Measurements from ENCODE around the gene EGFR.

Gene EGFR

GRCh38 chr7:55134359-55134725 lies 115.5 kb downstream of the EGFR start:
- H4K91ac ChIP-seq (ENCODE audit: low read depth, low read length, poor library complexity): no peak overlapping the region
- H2AFZ ChIP-seq (ENCODE audit: low read length): no peak overlapping the region
- DNase-seq (ENCODE audit: low spot score): no peak
- no peak overlapping the region for H2BK15ac ChIP-seq (ENCODE audit: low read length)
- H3K9ac ChIP-seq (ENCODE audit: low read depth, low read length, poor library complexity): no peak overlapping the region
- H3K27ac ChIP-seq (replicated peaks; ENCODE audit: low read length): no peak overlapping the region
- H3K36me3 ChIP-seq (replicated peaks in 1 of 2; ENCODE audit: control insufficient read depth in 2 of 2, insufficient read depth in 2 of 2, low read length in 2 of 2): no peaks in the 10 kb centered on the region
- no peak overlapping the region for H3K4ac ChIP-seq (ENCODE audit: low read length)
- no peak overlapping the region for H2AK5ac ChIP-seq (ENCODE audit: low read depth, low read length)
- H3K14ac ChIP-seq (ENCODE audit: low read length): no peak overlapping the region
- H3K4me1 ChIP-seq (ENCODE audit: control insufficient read depth in 2 of 2, insufficient read depth in 1 of 2, low read depth in 1 of 2, low read length in 2 of 2): peaks cover 23 to 30% of the 10 kb centered on the region in 2 donors
- WGBS, 2 donors (ENCODE audit: extremely low coverage in 2 of 2, insufficient read length in 2 of 2, insufficient replicate concordance in 1 of 2): no CpG with 5 or more reads among the region's 4 CpGs
- no peaks in the 10 kb centered on the region for H3K79me1 ChIP-seq (ENCODE audit: low read depth, low read length)
- H3K18ac ChIP-seq (ENCODE audit: low read length): no peak overlapping the region
- H3K4me3 ChIP-seq (ENCODE audit: low read length in 2 of 2): no peak overlapping the region
- no peak overlapping the region for H2BK120ac ChIP-seq (ENCODE audit: low read depth, low read length)
- H2BK12ac ChIP-seq (ENCODE audit: low read length): no peak overlapping the region
- peaks cover 0 to 5% of the 10 kb centered on the region in 2 donors for H3K9me3 ChIP-seq (replicated peaks in 1 of 2; ENCODE audit: control insufficient read depth in 2 of 2, insufficient read depth in 1 of 2, low read depth in 1 of 2, low read length in 2 of 2)
- H3K23ac ChIP-seq (ENCODE audit: low read depth, low read length, poor library complexity): no peak overlapping the region
- H2BK5ac ChIP-seq (ENCODE audit: low read length): no peak overlapping the region
- no peak overlapping the region for H4K8ac ChIP-seq (ENCODE audit: low read depth, low read length)
- no peaks in the 10 kb centered on the region for H3K27me3 ChIP-seq (ENCODE audit: control insufficient read depth in 3 of 3, insufficient read depth in 3 of 3, low read depth in 1 of 3, low read length in 3 of 3)
- H3K4me2 ChIP-seq (ENCODE audit: insufficient read depth, low read length, poor library complexity, severe bottlenecking): no peak overlapping the region

GRCh38 chr7:55134786-55135185 lies 116.0 kb downstream of the EGFR start:
- Histone ChIP-seq H4K91ac (ENCODE audit: low read depth, low read length, poor library complexity) (no peak overlapping the region), H3K9me3 (replicated peaks in 1 of 2; ENCODE audit: control insufficient read depth in 2 of 2, insufficient read depth in 1 of 2, low read depth in 1 of 2, low read length in 2 of 2) (peaks cover 0 to 5% of the 10 kb centered on the region in 2 donors), H2AK5ac (ENCODE audit: low read depth, low read length) (no peak overlapping the region), H3K4me1 (ENCODE audit: control insufficient read depth in 2 of 2, insufficient read depth in 1 of 2, low read depth in 1 of 2, low read length in 2 of 2) (peaks cover 21 to 26% of the 10 kb centered on the region in 2 donors), H3K18ac (ENCODE audit: low read length) (no peak overlapping the region), H4K8ac (ENCODE audit: low read depth, low read length) (no peak overlapping the region), H2AFZ (ENCODE audit: low read length) (no peak overlapping the region), H2BK15ac (ENCODE audit: low read length) (no peak overlapping the region), H3K27me3 (ENCODE audit: control insufficient read depth in 3 of 3, insufficient read depth in 3 of 3, low read depth in 1 of 3, low read length in 3 of 3) (no peaks in the 10 kb centered on the region), H3K4me2 (ENCODE audit: insufficient read depth, low read length, poor library complexity, severe bottlenecking) (no peak overlapping the region), H2BK12ac (ENCODE audit: low read length) (no peak overlapping the region), H3K9ac (ENCODE audit: low read depth, low read length, poor library complexity) (no peak overlapping the region), H2BK120ac (ENCODE audit: low read depth, low read length) (no peak overlapping the region), H3K36me3 (replicated peaks in 1 of 2; ENCODE audit: control insufficient read depth in 2 of 2, insufficient read depth in 2 of 2, low read length in 2 of 2) (no peaks in the 10 kb centered on the region), H3K4me3 (ENCODE audit: low read length in 2 of 2) (no peak overlapping the region), H2BK5ac (ENCODE audit: low read length) (no peak overlapping the region), H3K14ac (ENCODE audit: low read length) (no peak overlapping the region), H3K27ac (replicated peaks; ENCODE audit: low read length) (no peak overlapping the region), H3K79me1 (ENCODE audit: low read depth, low read length) (no peaks in the 10 kb centered on the region), H3K23ac (ENCODE audit: low read depth, low read length, poor library complexity) (no peak overlapping the region), H3K4ac (ENCODE audit: low read length) (no peak overlapping the region)
- DNase-seq (ENCODE audit: low spot score): no peak
- WGBS, 2 donors (ENCODE audit: extremely low coverage in 2 of 2, insufficient read length in 2 of 2, insufficient replicate concordance in 1 of 2): no CpG with 5 or more reads among the region's 2 CpGs

GRCh38 chr7:55135462-55135861 lies 116.6 kb downstream of the EGFR start:
- no peak overlapping the region for H4K8ac ChIP-seq (ENCODE audit: low read depth, low read length)
- H2BK120ac ChIP-seq (ENCODE audit: low read depth, low read length): no peak overlapping the region
- peaks cover 16 to 19% of the 10 kb centered on the region in 2 donors for H3K4me1 ChIP-seq (ENCODE audit: control insufficient read depth in 2 of 2, insufficient read depth in 1 of 2, low read depth in 1 of 2, low read length in 2 of 2)
- H3K14ac ChIP-seq (ENCODE audit: low read length): no peak overlapping the region
- no peak overlapping the region for H2BK5ac ChIP-seq (ENCODE audit: low read length)
- no peaks in the 10 kb centered on the region for H3K27me3 ChIP-seq (ENCODE audit: control insufficient read depth in 3 of 3, insufficient read depth in 3 of 3, low read depth in 1 of 3, low read length in 3 of 3)
- H2BK12ac ChIP-seq (ENCODE audit: low read length): no peak overlapping the region
- no peaks in the 10 kb centered on the region for H3K79me1 ChIP-seq (ENCODE audit: low read depth, low read length)
- no peak overlapping the region for H3K9ac ChIP-seq (ENCODE audit: low read depth, low read length, poor library complexity)
- no peaks in the 10 kb centered on the region for H3K36me3 ChIP-seq (replicated peaks in 1 of 2; ENCODE audit: control insufficient read depth in 2 of 2, insufficient read depth in 2 of 2, low read length in 2 of 2)
- H2AK5ac ChIP-seq (ENCODE audit: low read depth, low read length): no peak overlapping the region
- peaks cover 0 to 5% of the 10 kb centered on the region in 2 donors for H3K9me3 ChIP-seq (replicated peaks in 1 of 2; ENCODE audit: control insufficient read depth in 2 of 2, insufficient read depth in 1 of 2, low read depth in 1 of 2, low read length in 2 of 2)
- no peak overlapping the region for H3K4ac ChIP-seq (ENCODE audit: low read length)
- no peak overlapping the region for H3K27ac ChIP-seq (replicated peaks; ENCODE audit: low read length)
- H3K4me3 ChIP-seq (ENCODE audit: low read length in 2 of 2): no peak overlapping the region
- no peak overlapping the region for H4K91ac ChIP-seq (ENCODE audit: low read depth, low read length, poor library complexity)
- H3K23ac ChIP-seq (ENCODE audit: low read depth, low read length, poor library complexity): no peak overlapping the region
- no peak overlapping the region for H2AFZ ChIP-seq (ENCODE audit: low read length)
- DNase-seq (ENCODE audit: low spot score): no peak
- no peak overlapping the region for H3K4me2 ChIP-seq (ENCODE audit: insufficient read depth, low read length, poor library complexity, severe bottlenecking)
- H3K18ac ChIP-seq (ENCODE audit: low read length): no peak overlapping the region
- H2BK15ac ChIP-seq (ENCODE audit: low read length): no peak overlapping the region

GRCh38 chr7:55138663-55139062 lies 119.8 kb downstream of the EGFR start:
- no peak overlapping the region for H2BK5ac ChIP-seq (ENCODE audit: low read length)
- H3K4me2 ChIP-seq (ENCODE audit: insufficient read depth, low read length, poor library complexity, severe bottlenecking): no peak overlapping the region
- H3K4me1 ChIP-seq (ENCODE audit: control insufficient read depth in 2 of 2, insufficient read depth in 1 of 2, low read depth in 1 of 2, low read length in 2 of 2): peaks cover 1 to 2% of the 10 kb centered on the region in 2 donors
- no peak overlapping the region for H3K14ac ChIP-seq (ENCODE audit: low read length)
- H3K9ac ChIP-seq (ENCODE audit: low read depth, low read length, poor library complexity): no peak overlapping the region
- no peak overlapping the region for H2AFZ ChIP-seq (ENCODE audit: low read length)
- peaks cover 0 to 5% of the 10 kb centered on the region in 2 donors for H3K9me3 ChIP-seq (replicated peaks in 1 of 2; ENCODE audit: control insufficient read depth in 2 of 2, insufficient read depth in 1 of 2, low read depth in 1 of 2, low read length in 2 of 2)
- no peak overlapping the region for H2AK5ac ChIP-seq (ENCODE audit: low read depth, low read length)
- no peak overlapping the region for H2BK12ac ChIP-seq (ENCODE audit: low read length)
- no peak for DNase-seq (ENCODE audit: low spot score)
- H2BK15ac ChIP-seq (ENCODE audit: low read length): no peak overlapping the region
- H3K79me1 ChIP-seq (ENCODE audit: low read depth, low read length): no peaks in the 10 kb centered on the region
- no peak overlapping the region for H3K4ac ChIP-seq (ENCODE audit: low read length)
- peaks cover 0 to 7% of the 10 kb centered on the region in 2 donors for H3K36me3 ChIP-seq (replicated peaks in 1 of 2; ENCODE audit: control insufficient read depth in 2 of 2, insufficient read depth in 2 of 2, low read length in 2 of 2)
- H3K23ac ChIP-seq (ENCODE audit: low read depth, low read length, poor library complexity): no peak overlapping the region
- no peak overlapping the region for H3K18ac ChIP-seq (ENCODE audit: low read length)
- no peaks in the 10 kb centered on the region for H3K27me3 ChIP-seq (ENCODE audit: control insufficient read depth in 3 of 3, insufficient read depth in 3 of 3, low read depth in 1 of 3, low read length in 3 of 3)
- no peak overlapping the region for H3K4me3 ChIP-seq (ENCODE audit: low read length in 2 of 2)
- no peak overlapping the region for H4K8ac ChIP-seq (ENCODE audit: low read depth, low read length)
- H2BK120ac ChIP-seq (ENCODE audit: low read depth, low read length): no peak overlapping the region
- WGBS, 2 donors (ENCODE audit: extremely low coverage in 2 of 2, insufficient read length in 2 of 2, insufficient replicate concordance in 1 of 2): no CpG with 5 or more reads among the region's 2 CpGs
- no peak overlapping the region for H3K27ac ChIP-seq (replicated peaks; ENCODE audit: low read length)
- H4K91ac ChIP-seq (ENCODE audit: low read depth, low read length, poor library complexity): no peak overlapping the region
